HG02623 (cell line): ENCODE measurements around the gene TOX2.

Source experiments
- ATAC-seq: cut with Tn5 transposase; IDR thresholded peaks from one replicate; pipeline ENCODE4 v1.9.1; 2021; ENCODE audit warnings: moderate library complexity; ENCODE audit not compliant: unreplicated experiment

The TOX2 gene

DNA sequence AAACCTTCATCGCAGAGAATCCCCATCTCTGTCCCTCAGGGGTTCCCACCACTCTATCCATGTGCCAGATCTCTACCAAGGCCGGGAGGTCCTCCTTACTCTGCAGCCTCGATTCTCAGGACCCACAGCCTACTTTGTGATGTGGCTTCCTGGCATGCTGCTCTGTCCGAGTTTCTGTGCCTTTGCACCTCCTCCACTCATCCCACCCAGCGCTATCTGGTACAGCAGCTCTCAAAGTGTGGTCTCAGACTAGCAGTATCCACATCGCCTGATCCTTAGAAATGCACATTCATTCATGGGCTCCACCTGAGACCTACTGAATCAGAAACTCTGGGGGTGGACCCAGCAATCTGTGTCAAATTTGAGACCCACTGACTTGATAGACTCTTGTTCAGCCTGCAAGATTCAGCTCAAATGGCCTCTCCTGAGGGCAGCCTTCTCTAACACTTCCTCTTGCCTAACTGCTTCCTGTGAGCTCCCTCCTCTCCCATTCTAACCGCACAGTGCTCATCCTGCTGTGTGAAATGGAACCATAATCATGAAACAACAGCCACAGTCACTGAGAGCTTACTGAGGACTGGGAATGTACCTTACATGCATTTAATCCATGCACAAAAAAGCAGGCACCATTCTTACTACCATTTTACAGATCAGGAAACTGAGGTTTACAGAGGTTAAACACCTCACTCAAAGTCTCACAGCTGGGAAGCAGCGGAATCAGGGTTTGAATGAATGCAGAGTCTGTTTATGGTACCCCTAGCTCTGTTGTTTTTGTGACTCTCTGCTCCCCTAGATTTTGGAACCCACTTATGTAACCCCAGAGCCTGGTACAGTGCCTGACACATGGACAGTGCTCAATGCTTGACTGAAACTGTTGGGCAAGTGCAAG is 202.9 kb downstream of the TOX2 start:
- no peak for ATAC-seq

- no peak for ATAC-seq
These were observed 203.8 kb downstream of the TOX2 start for GRCh38 chr20:44118185-44119033.
